Astrocyte (in vitro differentiated cells and primary cell): ENCODE measurements around the gene TAS2R7.

ENCODE experiments used
- CTCF ChIP-seq: IDR thresholded peaks from 2 replicates; pipeline ENCODE4 v1.5.1; 2011; ENCODE audit warnings: low read depth, mild to moderate bottlenecking, inconsistent platforms, low read length, moderate library complexity; ENCODE audit not compliant: insufficient read depth
- EZH2 ChIP-seq: IDR thresholded peaks from 2 replicates; pipeline ENCODE4 v1.6.1; 2012; ENCODE audit warnings: mild to moderate bottlenecking, low read length, inconsistent platforms; ENCODE audit not compliant: insufficient read depth

- no peak for TF ChIP-seq CTCF
- TF ChIP-seq EZH2, result no peak
Measured at GRCh38 chr12:10842862-10843261, 40.4 kb upstream of the TAS2R7 start.
